Astrocyte of the cerebellum (primary cell): Measurements from ENCODE around the gene GTF3C1.

Source experiments
- DNase-seq: peaks from one replicate; pipeline ENCODE4 v3.0.0-alpha.2; 2011; ENCODE audit warnings: low read depth
- H3K4me3 ChIP-seq: 2 replicates; pipeline ENCODE4 v1.5.1; 2011; ENCODE audit warnings: mild to moderate bottlenecking, low read depth, low read length, moderate library complexity
- in situ Hi-C: cut with HindIII; loops from 2 replicates; pipeline ENCODE4 v1.10.0; 2017; ENCODE audit warnings: low sequenced_read_pairs
- TF ChIP-seq, protein P1 (sequence below): IDR thresholded peaks from 2 replicates; pipeline ENCODE4 v1.5.1; 2012; ENCODE audit warnings: low read length, low read depth, moderate library complexity, mild to moderate bottlenecking; ENCODE audit errors: missing control alignments

The GTF3C1 gene

DNA sequence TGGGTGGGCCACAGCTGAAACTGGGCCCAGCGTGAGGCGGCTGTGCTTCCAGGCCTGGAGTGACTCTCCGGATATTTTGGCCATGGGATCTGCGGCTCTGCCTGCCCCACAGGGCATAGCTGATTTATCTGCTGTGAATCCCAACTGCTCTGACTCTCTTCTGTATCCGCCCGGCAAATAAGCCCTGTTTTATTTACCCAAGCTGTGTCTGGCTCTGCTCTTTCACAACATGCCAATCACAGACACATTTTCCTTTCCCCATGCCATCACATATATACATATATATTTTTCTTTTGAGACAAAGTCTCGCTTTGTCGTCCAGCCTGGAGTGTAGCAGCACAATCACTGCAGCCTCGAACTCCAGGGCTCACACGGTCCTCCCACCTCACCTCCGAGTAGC lies 33.3 kb downstream of the GTF3C1 start:
- no peak for DNase-seq
- TF ChIP-seq, protein P1, sequence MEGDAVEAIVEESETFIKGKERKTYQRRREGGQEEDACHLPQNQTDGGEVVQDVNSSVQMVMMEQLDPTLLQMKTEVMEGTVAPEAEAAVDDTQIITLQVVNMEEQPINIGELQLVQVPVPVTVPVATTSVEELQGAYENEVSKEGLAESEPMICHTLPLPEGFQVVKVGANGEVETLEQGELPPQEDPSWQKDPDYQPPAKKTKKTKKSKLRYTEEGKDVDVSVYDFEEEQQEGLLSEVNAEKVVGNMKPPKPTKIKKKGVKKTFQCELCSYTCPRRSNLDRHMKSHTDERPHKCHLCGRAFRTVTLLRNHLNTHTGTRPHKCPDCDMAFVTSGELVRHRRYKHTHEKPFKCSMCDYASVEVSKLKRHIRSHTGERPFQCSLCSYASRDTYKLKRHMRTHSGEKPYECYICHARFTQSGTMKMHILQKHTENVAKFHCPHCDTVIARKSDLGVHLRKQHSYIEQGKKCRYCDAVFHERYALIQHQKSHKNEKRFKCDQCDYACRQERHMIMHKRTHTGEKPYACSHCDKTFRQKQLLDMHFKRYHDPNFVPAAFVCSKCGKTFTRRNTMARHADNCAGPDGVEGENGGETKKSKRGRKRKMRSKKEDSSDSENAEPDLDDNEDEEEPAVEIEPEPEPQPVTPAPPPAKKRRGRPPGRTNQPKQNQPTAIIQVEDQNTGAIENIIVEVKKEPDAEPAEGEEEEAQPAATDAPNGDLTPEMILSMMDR, result no peak
- in situ Hi-C loops, result no loop called here
- H3K4me3 ChIP-seq, result no peak overlapping the region

DNA sequence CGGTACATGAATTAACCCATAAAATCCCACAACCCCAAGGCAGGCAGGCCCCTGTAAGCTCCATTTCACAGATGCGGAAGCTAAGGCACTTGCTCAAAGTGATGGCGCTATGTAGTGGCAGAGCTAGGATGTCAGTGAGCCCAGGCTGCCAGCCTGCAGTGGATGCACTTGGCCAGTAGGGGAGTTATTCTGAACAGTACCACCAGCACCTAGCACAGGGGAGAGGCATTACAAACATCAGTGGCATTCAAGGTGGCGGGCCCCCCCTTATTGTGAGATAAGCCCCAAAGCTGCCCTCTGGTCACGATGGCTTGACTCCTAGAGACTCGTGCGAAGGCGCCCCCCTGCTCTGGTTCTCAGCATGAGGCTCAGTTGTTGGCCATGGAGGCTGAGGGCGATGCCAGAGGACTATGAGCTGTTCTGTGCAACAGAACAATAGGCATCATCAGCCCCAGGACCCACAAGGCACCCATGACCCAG lies 33.8 kb downstream of the GTF3C1 start:
- no peak for DNase-seq
- TF ChIP-seq, protein P1, result peak; percentile 72
- H3K4me3 ChIP-seq, result no peak overlapping the region
- in situ Hi-C loops, result no loop called here

DNA sequence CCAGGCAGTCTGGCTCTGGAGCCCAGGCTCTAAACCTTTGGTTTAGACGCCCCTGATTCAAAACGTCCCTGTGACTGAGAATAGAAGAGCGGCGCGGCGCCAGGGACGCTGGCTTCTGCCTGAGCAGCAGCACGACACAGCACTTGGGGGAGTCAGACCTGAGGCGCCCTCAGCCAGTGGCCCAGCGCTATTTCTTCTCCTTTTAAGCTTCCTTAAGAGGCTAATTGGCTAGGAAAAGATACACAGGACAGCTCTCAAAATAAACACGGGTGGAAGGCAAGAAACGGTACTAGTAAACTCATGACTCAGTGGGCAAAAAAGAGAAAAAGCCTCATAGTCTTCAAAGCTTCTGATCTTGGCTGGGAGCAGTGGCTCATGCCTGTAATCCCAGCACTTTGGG lies 34.9 kb downstream of the GTF3C1 start:
- no peak overlapping the region for H3K4me3 ChIP-seq
- no peak for DNase-seq
- TF ChIP-seq, protein P1, result no peak
- in situ Hi-C loops, result no loop called here

DNA sequence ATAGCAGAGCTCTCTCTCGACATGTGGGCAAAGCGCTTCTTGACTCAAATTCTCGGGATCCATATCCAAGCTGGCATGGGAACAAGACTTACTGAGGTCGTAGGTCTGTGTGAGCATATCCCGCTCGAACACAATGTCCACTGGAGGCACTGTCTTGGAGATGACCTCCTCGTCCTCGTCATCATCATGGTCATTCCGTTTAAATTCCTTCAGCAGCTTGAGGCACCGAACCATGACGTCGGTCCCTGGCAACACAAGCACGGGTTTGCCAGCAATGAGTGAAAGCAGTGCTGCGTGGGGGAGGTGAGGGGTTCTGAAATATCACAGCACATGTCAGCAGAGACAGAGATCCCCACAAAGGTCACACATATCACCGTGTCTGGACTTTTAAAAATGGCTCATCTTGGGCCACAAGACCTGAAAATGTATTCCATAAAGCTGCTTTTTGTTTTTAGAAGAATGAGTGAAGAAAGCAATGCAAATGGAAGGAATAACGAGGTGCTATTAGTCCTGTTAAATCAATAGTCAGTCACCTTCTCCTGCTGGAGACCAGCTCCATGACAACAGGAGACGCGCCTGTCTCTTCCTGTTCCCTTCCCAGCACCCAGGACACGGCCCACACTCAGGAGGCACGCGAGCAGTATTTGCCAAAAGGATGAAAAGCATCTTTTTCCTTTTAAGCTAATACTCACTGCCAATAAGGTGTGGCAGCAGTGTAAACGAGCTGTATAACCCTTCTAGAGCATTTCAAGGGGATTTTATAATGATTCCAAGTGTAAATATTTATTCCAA lies 37.9 kb downstream of the GTF3C1 start:
- TF ChIP-seq, protein P1, result no peak
- no peak overlapping the region for H3K4me3 ChIP-seq
- DNase-seq, result no peak
- in situ Hi-C loops, result no loop called here

DNA sequence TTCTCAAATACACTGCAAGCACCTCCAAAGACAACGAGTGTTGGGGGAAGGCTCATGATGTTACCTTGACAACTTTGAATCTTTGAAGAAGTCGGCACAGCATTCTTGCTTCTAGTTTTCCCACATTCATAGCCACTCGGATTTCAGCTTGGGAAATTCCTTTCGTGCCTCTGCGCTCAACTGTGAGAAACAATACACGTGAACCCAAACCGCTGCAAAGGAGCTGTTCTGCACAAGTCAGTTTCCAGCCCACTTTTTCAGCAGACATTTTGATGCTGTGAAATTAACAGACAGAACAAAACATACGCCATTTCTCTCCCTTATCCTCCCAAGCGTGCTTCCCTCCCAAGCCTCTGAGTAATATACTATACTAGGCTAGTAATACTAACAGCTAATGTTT lies 41.2 kb downstream of the GTF3C1 start:
- H3K4me3 ChIP-seq, result no peak overlapping the region
- DNase-seq, result no peak
- in situ Hi-C loops, result no loop called here
- TF ChIP-seq, protein P1, result no peak

DNA sequence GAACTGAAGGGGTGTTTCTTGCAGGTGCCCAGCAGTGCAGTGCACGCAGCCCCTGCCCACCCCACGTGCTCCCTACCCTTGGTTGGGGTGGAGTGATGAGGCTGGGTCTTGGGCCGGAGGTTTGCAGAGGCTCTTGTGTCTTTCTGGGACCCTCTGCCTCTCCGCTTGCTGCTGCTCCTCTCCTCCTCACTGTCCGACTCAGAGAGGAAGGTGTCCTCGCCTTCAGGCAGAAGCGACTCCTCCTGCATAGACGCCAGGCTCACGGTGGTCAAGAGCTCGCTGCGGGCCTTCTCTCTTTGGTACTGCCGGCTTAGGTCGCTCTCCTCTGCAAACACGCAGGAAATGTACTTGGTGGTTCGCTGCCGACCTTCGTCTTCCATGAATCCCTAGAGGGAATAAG lies 42.9 kb downstream of the GTF3C1 start:
- in situ Hi-C loops, result no loop called here
- no peak for DNase-seq
- TF ChIP-seq, protein P1, result no peak
- no peak overlapping the region for H3K4me3 ChIP-seq
